HepG2 (cell line): Measurements from ENCODE around the gene CD4. TPM values are rescaled to one million over a fixed set of nuclear protein-coding genes. Genes with fewer than 3 reads are reported as not detected.

ENCODE experiments used
- ETV6 ChIP-seq: sonication (generic); formaldehyde crosslinking; conservative IDR thresholded peaks from 2 replicates; pipeline ENCODE4 v1.4.0; 2020; ENCODE audit warnings: missing genetic modification reagents
- FOXK2 ChIP-seq: fragments of 450-650 bp; IDR thresholded peaks from 2 replicates; pipeline ENCODE4 v1.6.1; 2016
- GATAD1 ChIP-seq: IDR thresholded peaks from 2 replicates; pipeline ENCODE4 v1.6.1; 2016; ENCODE audit warnings: missing genetic modification reagents, missing compliant biosample characterization
- HNRNPLL ChIP-seq: fragments of 200-400 bp; formaldehyde crosslinking; IDR thresholded peaks from 2 replicates; pipeline ENCODE4 v1.6.1; 2017; ENCODE audit warnings: mild to moderate bottlenecking, low read depth, low read length; ENCODE audit not compliant: poor library complexity, severe bottlenecking
- ZNF547 ChIP-seq: sonication (generic); formaldehyde crosslinking; IDR thresholded peaks from 2 replicates; pipeline ENCODE4 v1.5.1; 2020; ENCODE audit warnings: mild to moderate bottlenecking, missing genetic modification reagents
- ZNF563 ChIP-seq: sonication (generic); formaldehyde crosslinking; IDR thresholded peaks from 2 replicates; pipeline ENCODE4 v1.8.0; 2022; ENCODE audit warnings: mild to moderate bottlenecking, moderate library complexity, missing genetic modification reagents
- ZNF850 ChIP-seq: sonication (generic); formaldehyde crosslinking; conservative IDR thresholded peaks from 2 replicates; pipeline ENCODE4 v1.9.0; 2021; ENCODE audit warnings: mild to moderate bottlenecking, missing genetic modification reagents
- polyA plus RNA-seq, 8 experiments: library from polyadenylated mRNA; depleted of rRNA in 3 of 8; stranded (reverse) in 7 of 8; unstranded in 1 of 8; fragments of >200 nt; fragmentation: Illumina TruSeq in 4 of 8; extraction: Trizol in 4 of 8; gene quantifications; 2 replicates each; pipeline versions ENCODE4 v1.2.1 to v1.2.3, GENCODE V29; 2011 to 2016; ENCODE audit warnings: low read depth in 4 of 8, missing spikeins in 1 of 8, mixed read lengths in 1 of 8; ENCODE audit not compliant: insufficient read depth in 1 of 8
- total RNA-seq, 5 experiments: library from RNA; depleted of rRNA; stranded (reverse); fragments of >200 nt; fragmentation: Illumina TruSeq; extraction: Trizol; gene quantifications; 2 replicates each; pipeline ENCODE4 v1.2.3, GENCODE V29; 2016; ENCODE audit warnings: low read depth in 1 of 5
- TF ChIP-seq, protein P1 (sequence below): sonication (generic); formaldehyde crosslinking; IDR thresholded peaks from 2 replicates; pipeline ENCODE4 v1.4.0; 2020; ENCODE audit warnings: mild to moderate bottlenecking, missing genetic modification reagents
- TF ChIP-seq, protein P2 (sequence below): sonication (generic); formaldehyde crosslinking; IDR thresholded peaks from 2 replicates; pipeline ENCODE4 v1.5.0; 2020; ENCODE audit warnings: missing genetic modification reagents, mild to moderate bottlenecking, borderline replicate concordance
- TF ChIP-seq, protein P3 (sequence below): sonication (generic); formaldehyde crosslinking; IDR thresholded peaks from 2 replicates; pipeline ENCODE4 v1.5.0; 2020; ENCODE audit warnings: mild to moderate bottlenecking, missing genetic modification reagents

Gene CD4
- total and polyA plus RNA-seq, 2 of the 13 experiments (the other 11 are each of a cell fraction or from before 2014, with no cell fraction given) = 0.07 to 0.95 TPM

DNA sequence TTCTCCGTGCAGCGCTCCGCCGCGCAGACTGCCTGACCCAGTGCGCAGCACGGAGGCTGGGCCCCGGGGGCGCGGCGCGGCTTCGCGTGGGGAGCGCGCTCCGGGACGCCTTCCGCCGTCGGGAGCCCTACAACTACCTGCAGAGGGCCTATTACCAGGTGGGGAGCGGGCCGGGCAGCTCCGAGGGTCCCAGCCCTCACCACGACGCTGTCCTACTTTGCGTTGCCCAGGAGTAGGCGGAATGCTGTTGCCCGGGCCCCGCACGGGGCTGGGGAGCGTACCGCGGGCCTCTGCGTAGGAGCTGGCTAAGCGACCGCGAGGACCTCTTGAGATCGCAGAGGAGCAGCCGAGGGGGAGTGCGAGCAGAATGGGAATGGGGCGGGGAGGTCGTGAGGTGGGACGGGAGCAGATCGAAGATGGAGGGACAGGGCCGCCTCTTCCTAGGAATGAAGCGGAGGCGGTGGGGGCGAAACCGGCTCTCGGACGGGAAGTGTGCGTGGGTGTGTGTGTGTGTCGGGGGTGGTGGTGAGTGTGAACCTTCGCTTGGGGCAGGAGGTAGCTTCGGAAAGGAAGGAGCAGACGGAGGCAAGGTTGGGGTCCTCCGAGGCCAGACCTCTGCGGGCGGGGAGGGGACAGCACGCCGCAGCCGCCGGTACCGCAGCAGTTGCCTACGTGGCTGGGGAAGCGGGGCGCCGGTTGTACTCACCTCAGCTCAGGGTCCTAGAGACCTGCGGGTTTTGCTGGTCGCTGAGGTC lies 39.6 kb downstream of the CD4 start (continued):
- TF ChIP-seq, protein P1, sequence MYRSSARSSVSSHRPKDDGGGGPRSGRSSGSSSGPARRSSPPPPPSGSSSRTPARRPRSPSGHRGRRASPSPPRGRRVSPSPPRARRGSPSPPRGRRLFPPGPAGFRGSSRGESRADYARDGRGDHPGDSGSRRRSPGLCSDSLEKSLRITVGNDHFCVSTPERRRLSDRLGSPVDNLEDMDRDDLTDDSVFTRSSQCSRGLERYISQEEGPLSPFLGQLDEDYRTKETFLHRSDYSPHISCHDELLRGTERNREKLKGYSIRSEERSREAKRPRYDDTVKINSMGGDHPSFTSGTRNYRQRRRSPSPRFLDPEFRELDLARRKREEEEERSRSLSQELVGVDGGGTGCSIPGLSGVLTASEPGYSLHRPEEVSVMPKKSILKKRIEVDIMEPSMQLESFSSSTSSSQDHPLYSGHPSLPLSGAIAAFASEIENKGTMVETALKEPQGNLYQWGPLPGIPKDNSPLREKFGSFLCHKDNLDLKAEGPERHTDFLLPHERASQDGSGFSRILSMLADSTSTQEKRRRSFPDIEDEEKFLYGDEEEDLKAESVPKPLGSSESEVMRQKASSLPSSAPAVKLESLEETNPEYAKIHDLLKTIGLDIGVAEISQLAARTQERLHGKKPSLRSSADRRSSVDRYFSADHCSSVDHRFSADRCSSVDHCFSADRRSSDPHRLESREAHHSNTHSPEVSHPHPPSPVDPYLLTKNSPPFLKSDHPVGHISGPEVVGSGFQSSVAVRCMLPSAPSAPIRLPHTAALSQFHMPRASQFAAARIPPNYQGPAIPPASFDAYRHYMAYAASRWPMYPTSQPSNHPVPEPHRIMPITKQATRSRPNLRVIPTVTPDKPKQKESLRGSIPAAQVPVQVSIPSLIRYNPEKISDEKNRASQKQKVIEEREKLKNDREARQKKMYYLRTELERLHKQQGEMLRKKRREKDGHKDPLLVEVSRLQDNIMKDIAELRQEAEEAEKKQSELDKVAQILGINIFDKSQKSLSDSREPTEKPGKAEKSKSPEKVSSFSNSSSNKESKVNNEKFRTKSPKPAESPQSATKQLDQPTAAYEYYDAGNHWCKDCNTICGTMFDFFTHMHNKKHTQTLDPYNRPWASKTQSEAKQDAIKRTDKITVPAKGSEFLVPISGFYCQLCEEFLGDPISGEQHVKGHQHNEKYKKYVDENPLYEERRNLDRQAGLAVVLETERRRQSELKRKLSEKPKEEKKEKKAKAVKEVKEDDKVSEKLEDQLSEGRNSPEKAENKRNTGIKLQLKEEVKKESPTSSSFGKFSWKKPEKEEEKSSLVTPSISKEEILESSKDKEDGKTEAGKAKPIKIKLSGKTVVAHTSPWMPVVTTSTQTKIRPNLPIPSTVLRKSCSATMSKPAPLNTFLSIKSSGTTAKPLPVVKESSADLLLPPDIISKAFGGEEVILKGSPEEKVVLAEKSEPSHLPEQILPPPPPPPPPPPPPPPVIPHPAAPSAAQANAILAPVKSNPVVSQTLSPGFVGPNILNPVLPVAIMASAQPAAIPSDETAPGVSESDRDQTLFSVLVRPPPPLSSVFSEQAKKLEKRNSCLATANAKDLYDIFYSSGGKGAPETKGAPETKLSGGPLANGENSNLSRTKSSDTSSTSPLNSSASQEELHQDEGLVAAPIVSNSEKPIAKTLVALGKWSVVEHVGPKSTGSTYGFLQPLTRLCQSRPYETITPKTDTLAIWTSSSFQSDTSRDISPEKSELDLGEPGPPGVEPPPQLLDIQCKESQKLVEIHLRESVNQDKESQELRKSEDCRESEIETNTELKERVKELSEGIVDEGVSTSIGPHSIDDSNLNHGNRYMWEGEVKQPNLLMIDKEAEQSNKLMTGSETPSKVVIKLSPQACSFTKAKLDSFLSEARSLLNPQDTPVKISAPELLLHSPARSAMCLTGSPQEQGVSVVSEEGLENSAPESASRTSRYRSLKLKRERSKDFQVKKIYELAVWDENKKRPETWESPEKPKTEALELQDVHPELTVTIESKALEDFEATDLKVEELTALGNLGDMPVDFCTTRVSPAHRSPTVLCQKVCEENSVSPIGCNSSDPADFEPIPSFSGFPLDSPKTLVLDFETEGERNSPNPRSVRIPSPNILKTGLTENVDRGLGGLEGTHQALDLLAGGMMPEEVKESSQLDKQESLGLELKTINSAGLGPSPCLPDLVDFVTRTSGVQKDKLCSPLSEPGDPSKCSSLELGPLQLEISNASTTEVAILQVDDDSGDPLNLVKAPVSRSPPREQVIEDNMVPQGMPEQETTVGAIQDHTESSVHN (CRISPR knock-in tag) = no peak
- TF ChIP-seq ZNF850 (CRISPR knock-in tag) (peak; percentile 90; the same call in 1 of the 2 replicates), HNRNPLL (peak; percentile 90), ZNF547 (CRISPR knock-in tag) (peak; percentile 85), ETV6 (CRISPR knock-in tag) (no peak), ZNF563 (CRISPR knock-in tag) (0 out of 2 replicates have a peak, but pooled peaks have one; percentile 23), FOXK2 (no peak), GATAD1 (CRISPR knock-in tag) (peak; percentile 28; the same call in 1 of the 2 replicates)
- TF ChIP-seq, protein P2, sequence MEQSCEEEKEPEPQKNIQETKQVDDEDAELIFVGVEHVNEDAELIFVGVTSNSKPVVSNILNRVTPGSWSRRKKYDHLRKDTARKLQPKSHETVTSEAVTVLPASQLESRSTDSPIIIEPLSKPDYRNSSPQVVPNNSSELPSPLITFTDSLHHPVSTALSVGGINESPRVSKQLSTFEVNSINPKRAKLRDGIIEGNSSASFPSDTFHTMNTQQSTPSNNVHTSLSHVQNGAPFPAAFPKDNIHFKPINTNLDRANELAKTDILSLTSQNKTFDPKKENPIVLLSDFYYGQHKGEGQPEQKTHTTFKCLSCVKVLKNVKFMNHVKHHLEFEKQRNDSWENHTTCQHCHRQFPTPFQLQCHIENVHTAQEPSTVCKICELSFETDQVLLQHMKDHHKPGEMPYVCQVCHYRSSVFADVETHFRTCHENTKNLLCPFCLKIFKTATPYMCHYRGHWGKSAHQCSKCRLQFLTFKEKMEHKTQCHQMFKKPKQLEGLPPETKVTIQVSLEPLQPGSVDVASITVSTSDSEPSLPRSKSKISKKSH (CRISPR knock-in tag) = peak; percentile 16; the same call in 1 of the 2 replicates
- TF ChIP-seq, protein P3, sequence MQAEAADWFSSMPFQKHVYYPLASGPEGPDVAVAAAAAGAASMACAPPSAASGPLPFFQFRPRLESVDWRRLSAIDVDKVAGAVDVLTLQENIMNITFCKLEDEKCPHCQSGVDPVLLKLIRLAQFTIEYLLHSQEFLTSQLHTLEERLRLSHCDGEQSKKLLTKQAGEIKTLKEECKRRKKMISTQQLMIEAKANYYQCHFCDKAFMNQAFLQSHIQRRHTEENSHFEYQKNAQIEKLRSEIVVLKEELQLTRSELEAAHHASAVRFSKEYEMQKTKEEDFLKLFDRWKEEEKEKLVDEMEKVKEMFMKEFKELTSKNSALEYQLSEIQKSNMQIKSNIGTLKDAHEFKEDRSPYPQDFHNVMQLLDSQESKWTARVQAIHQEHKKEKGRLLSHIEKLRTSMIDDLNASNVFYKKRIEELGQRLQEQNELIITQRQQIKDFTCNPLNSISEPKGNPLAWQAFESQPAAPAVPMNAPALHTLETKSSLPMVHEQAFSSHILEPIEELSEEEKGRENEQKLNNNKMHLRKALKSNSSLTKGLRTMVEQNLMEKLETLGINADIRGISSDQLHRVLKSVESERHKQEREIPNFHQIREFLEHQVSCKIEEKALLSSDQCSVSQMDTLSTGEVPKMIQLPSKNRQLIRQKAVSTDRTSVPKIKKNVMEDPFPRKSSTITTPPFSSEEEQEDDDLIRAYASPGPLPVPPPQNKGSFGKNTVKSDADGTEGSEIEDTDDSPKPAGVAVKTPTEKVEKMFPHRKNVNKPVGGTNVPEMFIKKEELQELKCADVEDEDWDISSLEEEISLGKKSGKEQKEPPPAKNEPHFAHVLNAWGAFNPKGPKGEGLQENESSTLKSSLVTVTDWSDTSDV (CRISPR knock-in tag) = peak; percentile 30; the same call in 1 of the 2 replicates
